Activated CD8-positive, alpha-beta memory T cell treated with anti-CD3 and anti-CD28 coated beads for 24 hours (primary cell): ENCODE results near the gene CTNND1.

Experiments
- DNase-seq: peaks from one replicate; pipeline ENCODE4 v3.0.0-alpha.2; 2020

The CTNND1 gene

GRCh38 chr11:57762235-57762861 is 746 bp downstream of the CTNND1 start:
- no peak for DNase-seq

- no peak for DNase-seq
Observed at GRCh38 chr11:57763568-57763967, 2.0 kb downstream of the CTNND1 start.

- DNase-seq = no peak
Observed at GRCh38 chr11:57764021-57764420, 2.4 kb downstream of the CTNND1 start.

- DNase-seq = no peak
Observed at GRCh38 chr11:57764566-57764965, 3.0 kb downstream of the CTNND1 start.

- no peak for DNase-seq
Observed at GRCh38 chr11:57764972-57765371, 3.4 kb downstream of the CTNND1 start.

- no peak for DNase-seq
Observed at GRCh38 chr11:57770793-57771192, 9.2 kb downstream of the CTNND1 start.

- no peak for DNase-seq
Observed at GRCh38 chr11:57771365-57771764, 9.8 kb downstream of the CTNND1 start.

- no peak for DNase-seq
Observed at GRCh38 chr11:57772562-57772961, 11.0 kb downstream of the CTNND1 start.

- no peak for DNase-seq
Observed at GRCh38 chr11:57773026-57773598, 11.5 kb downstream of the CTNND1 start.

- DNase-seq = no peak
Observed at GRCh38 chr11:57775491-57775890, 13.9 kb downstream of the CTNND1 start.

- no peak for DNase-seq
Observed at GRCh38 chr11:57776031-57776521, 14.5 kb downstream of the CTNND1 start.

- DNase-seq = no peak
Observed at GRCh38 chr11:57776577-57777210, 15.1 kb downstream of the CTNND1 start.

- DNase-seq = no peak
Observed at GRCh38 chr11:57777969-57778317, 16.3 kb downstream of the CTNND1 start.

- DNase-seq = no peak
Observed at GRCh38 chr11:57778318-57779037, 16.9 kb downstream of the CTNND1 start.

GRCh38 chr11:57779276-57779675 is 17.7 kb downstream of the CTNND1 start:
- no peak for DNase-seq

GRCh38 chr11:57781529-57781943 is 19.9 kb downstream of the CTNND1 start:
- no peak for DNase-seq

GRCh38 chr11:57785072-57785471 is 23.5 kb downstream of the CTNND1 start:
- no peak for DNase-seq

- no peak for DNase-seq
Observed at GRCh38 chr11:57786436-57786835, 24.8 kb downstream of the CTNND1 start.

GRCh38 chr11:57787006-57787604 is 25.5 kb downstream of the CTNND1 start:
- DNase-seq = no peak

- DNase-seq = no peak
Observed at GRCh38 chr11:57787920-57788702, 26.5 kb downstream of the CTNND1 start.

- no peak for DNase-seq
Observed at GRCh38 chr11:57788703-57789088, 27.1 kb downstream of the CTNND1 start.

- DNase-seq = no peak
Observed at GRCh38 chr11:57791321-57792059, 29.9 kb downstream of the CTNND1 start.
